HepG2 (cell line): Measurements from ENCODE around the gene PHACTR3.

Experiments used
- CBX1 ChIP-seq: IDR thresholded peaks from one replicate; pipeline ENCODE4 v1.6.1; 2016; ENCODE audit warnings: antibody characterized with exemption, low read depth
- EED ChIP-seq: sonication (generic); formaldehyde crosslinking; IDR thresholded peaks from 2 replicates; pipeline ENCODE4 v1.5.0; 2020; ENCODE audit warnings: mild to moderate bottlenecking, missing genetic modification reagents
- HDAC6 ChIP-seq: fragments of 200-600 bp; sonication (generic); IDR thresholded peaks from 2 replicates; pipeline ENCODE4 v1.7.0; 2017; ENCODE audit warnings: mild to moderate bottlenecking, antibody characterized with exemption, low read length, low read depth
- HNRNPLL ChIP-seq: fragments of 200-400 bp; formaldehyde crosslinking; IDR thresholded peaks from 2 replicates; pipeline ENCODE4 v1.6.1; 2017; ENCODE audit warnings: mild to moderate bottlenecking, low read depth, low read length; ENCODE audit not compliant: poor library complexity, severe bottlenecking
- KDM1A ChIP-seq: IDR thresholded peaks from 2 replicates; pipeline ENCODE4 v1.6.1; 2016; ENCODE audit warnings: missing compliant biosample characterization
- NFE2L2 ChIP-seq: fragments of 150-350 bp; IDR thresholded peaks from 2 replicates; pipeline ENCODE4 v1.6.1; 2014; ENCODE audit warnings: low read length
- TF ChIP-seq, protein P1 (sequence below): sonication (generic); formaldehyde crosslinking; IDR thresholded peaks from 2 replicates; pipeline ENCODE4 v1.5.0; 2020; ENCODE audit warnings: mild to moderate bottlenecking, missing genetic modification reagents, moderate library complexity
- TF ChIP-seq, protein P2 (sequence below): IDR thresholded peaks from 2 replicates; pipeline ENCODE4 v1.4.0; 2020; ENCODE audit warnings: mild to moderate bottlenecking, missing genetic modification reagents
- TF ChIP-seq, protein P3 (sequence below): sonication (generic); formaldehyde crosslinking; conservative IDR thresholded peaks from 2 replicates; pipeline ENCODE4 v1.4.0; 2020; ENCODE audit warnings: missing genetic modification reagents

DNA sequence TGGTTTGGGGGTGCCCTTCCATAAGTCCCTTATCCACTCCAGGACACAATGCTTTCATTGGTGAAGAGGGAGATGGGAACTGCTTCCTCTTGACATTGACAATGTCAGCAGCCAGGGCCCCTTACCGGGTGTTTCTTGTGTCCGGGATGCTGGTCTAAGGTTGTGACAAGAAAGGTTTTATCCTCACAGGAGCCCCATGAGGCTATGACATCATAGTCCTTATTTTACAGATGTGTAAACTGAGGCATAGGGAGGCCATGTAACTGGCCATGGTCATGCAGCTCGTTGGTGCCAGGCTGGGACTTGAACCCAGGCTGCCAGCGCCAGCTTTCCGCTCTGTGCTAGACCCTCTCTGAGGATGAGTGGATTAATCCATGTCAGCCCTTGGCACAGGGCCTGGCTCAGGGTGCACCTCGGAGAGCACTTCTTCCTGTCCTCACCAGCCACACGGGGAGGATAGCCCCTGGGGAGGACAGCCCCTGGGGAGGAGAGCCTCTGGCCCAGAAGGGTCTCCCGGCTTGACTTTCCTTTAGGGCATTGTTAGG lies 171.8 kb downstream of the PHACTR3 start:
- no peak for TF ChIP-seq EED (CRISPR knock-in tag)
- TF ChIP-seq, protein P1, sequence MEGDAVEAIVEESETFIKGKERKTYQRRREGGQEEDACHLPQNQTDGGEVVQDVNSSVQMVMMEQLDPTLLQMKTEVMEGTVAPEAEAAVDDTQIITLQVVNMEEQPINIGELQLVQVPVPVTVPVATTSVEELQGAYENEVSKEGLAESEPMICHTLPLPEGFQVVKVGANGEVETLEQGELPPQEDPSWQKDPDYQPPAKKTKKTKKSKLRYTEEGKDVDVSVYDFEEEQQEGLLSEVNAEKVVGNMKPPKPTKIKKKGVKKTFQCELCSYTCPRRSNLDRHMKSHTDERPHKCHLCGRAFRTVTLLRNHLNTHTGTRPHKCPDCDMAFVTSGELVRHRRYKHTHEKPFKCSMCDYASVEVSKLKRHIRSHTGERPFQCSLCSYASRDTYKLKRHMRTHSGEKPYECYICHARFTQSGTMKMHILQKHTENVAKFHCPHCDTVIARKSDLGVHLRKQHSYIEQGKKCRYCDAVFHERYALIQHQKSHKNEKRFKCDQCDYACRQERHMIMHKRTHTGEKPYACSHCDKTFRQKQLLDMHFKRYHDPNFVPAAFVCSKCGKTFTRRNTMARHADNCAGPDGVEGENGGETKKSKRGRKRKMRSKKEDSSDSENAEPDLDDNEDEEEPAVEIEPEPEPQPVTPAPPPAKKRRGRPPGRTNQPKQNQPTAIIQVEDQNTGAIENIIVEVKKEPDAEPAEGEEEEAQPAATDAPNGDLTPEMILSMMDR (CRISPR knock-in tag), result no peak
- TF ChIP-seq HNRNPLL, result no peak
- TF ChIP-seq, protein P2, sequence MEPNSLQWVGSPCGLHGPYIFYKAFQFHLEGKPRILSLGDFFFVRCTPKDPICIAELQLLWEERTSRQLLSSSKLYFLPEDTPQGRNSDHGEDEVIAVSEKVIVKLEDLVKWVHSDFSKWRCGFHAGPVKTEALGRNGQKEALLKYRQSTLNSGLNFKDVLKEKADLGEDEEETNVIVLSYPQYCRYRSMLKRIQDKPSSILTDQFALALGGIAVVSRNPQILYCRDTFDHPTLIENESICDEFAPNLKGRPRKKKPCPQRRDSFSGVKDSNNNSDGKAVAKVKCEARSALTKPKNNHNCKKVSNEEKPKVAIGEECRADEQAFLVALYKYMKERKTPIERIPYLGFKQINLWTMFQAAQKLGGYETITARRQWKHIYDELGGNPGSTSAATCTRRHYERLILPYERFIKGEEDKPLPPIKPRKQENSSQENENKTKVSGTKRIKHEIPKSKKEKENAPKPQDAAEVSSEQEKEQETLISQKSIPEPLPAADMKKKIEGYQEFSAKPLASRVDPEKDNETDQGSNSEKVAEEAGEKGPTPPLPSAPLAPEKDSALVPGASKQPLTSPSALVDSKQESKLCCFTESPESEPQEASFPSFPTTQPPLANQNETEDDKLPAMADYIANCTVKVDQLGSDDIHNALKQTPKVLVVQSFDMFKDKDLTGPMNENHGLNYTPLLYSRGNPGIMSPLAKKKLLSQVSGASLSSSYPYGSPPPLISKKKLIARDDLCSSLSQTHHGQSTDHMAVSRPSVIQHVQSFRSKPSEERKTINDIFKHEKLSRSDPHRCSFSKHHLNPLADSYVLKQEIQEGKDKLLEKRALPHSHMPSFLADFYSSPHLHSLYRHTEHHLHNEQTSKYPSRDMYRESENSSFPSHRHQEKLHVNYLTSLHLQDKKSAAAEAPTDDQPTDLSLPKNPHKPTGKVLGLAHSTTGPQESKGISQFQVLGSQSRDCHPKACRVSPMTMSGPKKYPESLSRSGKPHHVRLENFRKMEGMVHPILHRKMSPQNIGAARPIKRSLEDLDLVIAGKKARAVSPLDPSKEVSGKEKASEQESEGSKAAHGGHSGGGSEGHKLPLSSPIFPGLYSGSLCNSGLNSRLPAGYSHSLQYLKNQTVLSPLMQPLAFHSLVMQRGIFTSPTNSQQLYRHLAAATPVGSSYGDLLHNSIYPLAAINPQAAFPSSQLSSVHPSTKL (CRISPR knock-in tag), result no peak
- TF ChIP-seq, protein P3, sequence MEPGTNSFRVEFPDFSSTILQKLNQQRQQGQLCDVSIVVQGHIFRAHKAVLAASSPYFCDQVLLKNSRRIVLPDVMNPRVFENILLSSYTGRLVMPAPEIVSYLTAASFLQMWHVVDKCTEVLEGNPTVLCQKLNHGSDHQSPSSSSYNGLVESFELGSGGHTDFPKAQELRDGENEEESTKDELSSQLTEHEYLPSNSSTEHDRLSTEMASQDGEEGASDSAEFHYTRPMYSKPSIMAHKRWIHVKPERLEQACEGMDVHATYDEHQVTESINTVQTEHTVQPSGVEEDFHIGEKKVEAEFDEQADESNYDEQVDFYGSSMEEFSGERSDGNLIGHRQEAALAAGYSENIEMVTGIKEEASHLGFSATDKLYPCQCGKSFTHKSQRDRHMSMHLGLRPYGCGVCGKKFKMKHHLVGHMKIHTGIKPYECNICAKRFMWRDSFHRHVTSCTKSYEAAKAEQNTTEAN (CRISPR knock-in tag), result no peak
- TF ChIP-seq NFE2L2, result no peak
- TF ChIP-seq KDM1A (CRISPR knock-in tag), result no peak
- TF ChIP-seq HDAC6, result no peak
- no peak for TF ChIP-seq CBX1
